HG02610 (cell line): ENCODE measurements around the gene ZNF821.
A peak's percentile ranks its signal among the peaks of the same experiment; 100 is the strongest.
"Not testable (repeated sequence)": the region's sequence is repeated elsewhere in the genome, so short reads cannot be mapped to it uniquely, and the experiment has no call there.

Source experiments
- ATAC-seq: cut with Tn5 transposase; IDR thresholded peaks from one replicate; pipeline ENCODE4 v1.9.1; 2021; ENCODE audit warnings: mild to moderate bottlenecking, moderate library complexity; ENCODE audit not compliant: unreplicated experiment

Gene ZNF821, protein sequence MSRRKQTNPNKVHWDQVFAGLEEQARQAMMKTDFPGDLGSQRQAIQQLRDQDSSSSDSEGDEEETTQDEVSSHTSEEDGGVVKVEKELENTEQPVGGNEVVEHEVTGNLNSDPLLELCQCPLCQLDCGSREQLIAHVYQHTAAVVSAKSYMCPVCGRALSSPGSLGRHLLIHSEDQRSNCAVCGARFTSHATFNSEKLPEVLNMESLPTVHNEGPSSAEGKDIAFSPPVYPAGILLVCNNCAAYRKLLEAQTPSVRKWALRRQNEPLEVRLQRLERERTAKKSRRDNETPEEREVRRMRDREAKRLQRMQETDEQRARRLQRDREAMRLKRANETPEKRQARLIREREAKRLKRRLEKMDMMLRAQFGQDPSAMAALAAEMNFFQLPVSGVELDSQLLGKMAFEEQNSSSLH

DNA sequence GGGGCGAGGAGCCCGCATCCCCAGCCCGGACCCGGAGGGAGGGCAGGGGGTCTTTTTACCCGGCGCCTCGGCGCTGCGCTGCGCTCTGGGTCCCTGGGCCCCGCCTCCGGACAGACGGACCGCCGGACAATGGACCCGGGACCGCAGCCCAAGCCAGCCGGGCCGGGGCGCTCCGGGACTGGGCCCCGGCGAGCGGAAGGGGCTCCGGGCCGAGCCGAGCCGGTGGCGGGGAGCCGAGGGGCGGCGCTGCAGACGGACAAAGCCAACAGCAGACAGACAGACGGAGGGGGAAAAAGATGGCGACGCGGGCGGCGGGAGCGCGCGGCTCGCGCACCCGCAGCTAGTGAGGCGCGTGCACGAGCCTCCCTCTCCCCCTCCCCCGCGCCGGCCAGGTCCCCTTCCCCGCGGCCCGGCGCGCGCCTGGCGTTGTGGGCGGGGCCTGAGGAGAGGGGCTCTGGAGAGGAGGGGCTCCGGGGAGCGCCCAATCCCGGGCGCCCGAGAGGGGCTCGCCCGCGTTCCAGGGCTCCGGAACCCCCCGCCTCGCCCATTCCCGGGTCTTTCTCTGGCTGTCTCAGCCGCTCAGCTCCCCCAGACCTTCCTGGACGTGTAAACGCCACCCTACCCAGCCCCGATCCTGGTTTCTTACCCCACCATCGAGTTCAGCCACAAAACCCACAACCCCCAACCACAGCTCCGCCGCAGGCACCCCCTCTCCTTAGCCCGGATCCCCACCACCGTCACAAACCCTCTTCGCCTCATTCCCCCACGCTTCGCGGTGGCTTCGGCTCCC lies at the start of gene ZNF821:
TSS of gene ZNF821 (minus strand) at position 334 of the 790 bp plus-strand sequence. CDS start 4,236 bp downstream, outside the sequence.
- ATAC-seq: peak; percentile 44

DNA sequence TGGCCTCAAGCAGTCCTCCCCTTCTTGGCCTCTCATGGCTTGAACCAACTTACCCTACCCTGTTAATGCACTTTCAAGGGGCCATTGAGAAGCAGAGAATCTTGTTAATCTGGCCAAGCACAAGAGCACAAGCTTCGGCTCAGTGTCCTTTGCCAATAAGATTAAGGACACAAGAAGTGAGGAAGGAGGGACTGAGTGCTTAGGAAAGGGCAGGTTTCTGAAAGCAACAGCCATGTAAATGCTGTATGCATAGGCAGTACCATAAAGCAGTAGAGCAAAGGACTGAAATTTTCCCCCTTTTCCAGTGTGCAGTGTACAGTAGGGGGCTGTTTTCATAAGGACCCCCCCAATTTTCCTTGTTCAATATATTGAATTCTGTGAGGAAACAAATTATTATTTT lies 49.0 kb upstream of the ZNF821 start:
- ATAC-seq: no peak

DNA sequence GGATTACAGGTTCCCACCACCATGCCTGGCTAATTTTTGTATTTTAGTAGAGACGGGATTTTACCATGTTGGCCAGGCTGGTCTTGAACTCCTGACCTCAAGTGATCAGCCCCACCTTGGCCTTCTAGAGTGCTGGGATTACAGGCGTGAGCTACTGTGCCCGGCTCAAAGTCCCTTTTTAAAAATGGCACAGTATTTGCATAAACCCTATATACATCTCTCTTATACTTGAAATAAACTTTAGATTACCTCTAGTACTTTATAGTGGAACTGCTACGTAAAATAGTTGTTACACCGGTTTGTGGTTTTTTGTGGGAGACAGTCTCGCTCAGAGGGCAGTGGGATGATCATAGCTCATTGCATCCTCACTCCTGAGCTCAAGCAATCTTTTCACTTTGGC lies 47.6 kb upstream of the ZNF821 start:
- no peak for ATAC-seq

DNA sequence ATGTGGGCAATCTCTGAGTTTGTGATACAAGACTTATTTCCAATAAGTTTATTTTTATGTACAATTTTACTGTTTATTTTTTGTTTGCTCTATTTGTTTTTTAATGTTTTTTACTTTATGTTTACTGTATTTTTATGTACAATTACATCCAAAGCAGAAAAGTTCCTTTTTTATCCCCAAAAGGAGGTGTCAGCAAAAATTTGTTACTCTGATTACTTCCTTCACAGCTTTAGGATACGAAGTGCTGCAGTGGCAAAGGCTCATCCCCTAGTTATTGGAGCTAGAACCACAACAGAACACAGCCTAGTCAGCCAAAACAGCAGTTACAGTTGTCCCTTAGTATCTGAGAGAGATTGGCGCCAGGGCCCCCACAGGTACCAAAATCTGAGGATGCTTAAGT lies 47.0 kb upstream of the ZNF821 start:
- ATAC-seq: no peak

DNA sequence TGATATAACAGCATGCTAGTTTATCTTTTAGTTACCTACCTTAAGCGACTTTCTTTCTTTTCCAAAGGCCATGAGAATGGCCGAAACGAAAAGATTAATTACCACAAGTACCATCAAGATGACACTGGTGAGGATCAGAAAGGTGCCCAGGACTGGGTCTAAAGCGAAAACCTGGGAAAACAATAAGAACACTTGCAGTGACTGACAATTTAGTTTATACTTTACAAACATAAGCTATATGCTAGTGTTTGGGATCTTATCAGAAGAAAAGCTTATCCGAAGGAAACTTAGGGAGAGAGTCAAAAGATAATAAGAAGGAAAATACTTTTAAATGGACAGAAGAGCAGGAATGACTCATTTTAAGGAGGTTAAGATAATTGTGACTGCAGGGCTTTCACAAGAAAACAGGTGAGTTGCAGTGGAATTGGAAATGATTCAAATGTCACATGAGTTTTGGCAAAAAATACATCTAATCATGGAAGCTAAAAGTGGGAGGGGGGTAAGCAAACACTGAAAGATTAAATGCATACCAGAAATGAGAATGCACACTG lies 46.1 kb upstream of the ZNF821 start:
- no peak for ATAC-seq

DNA sequence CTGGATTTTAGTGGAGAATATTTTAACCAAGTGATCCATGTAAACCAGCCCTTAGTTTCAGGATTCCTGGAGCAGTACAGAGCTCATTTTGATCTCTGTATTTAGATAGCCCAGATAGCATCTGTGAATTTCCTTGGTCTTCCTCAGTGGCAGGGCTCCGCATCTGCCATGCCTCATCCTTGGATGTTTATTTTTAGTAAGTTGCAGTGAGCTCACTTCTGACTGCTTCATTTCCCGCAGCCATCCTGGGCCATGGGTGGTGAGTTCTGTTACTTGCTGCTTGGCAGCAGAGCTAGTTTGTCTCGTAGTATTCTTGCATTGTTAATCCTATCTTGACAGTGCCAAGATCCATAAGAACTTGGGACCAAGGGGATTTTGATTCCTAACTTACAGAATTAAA lies 45.1 kb upstream of the ZNF821 start:
- ATAC-seq: no peak

DNA sequence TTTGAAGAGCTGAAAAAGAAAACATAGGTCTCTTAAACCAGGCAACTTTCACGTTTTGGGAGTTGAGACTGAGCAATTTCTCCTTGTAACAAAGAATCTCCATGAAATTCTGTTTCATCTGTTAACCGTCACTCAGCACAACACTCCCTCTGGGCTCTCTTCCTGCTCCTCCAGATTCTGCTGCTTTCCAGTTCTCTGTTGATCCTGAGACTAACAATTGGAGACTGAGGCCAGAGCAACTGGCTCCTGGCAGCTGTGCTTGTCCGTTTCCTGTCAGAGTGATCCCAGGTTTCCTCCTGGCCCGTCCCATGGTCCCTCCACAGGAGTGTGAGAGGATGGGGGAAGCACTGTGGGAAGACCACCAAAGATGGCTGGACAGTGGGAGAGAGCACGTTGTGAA lies 43.8 kb upstream of the ZNF821 start:
- no peak for ATAC-seq

DNA sequence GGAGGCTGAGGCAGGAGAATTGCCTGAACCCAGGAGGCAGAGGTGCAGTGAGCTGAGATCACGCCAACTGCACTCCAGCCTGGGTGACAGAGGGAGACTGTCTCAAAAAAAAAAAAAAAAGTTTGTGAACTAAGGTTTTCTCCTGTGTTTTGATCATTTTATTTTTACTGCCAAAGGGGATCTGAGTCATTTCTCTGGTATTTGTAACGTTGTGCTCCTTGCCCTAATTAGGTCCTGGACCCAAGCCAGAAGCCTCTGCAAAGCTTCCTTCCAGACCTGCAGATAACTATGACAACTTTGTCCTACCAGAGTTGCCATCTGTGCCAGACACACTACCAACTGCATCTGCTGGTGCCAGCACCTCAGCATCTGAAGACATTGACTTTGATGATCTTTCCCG lies 43.4 kb upstream of the ZNF821 start:
- ATAC-seq: no peak

DNA sequence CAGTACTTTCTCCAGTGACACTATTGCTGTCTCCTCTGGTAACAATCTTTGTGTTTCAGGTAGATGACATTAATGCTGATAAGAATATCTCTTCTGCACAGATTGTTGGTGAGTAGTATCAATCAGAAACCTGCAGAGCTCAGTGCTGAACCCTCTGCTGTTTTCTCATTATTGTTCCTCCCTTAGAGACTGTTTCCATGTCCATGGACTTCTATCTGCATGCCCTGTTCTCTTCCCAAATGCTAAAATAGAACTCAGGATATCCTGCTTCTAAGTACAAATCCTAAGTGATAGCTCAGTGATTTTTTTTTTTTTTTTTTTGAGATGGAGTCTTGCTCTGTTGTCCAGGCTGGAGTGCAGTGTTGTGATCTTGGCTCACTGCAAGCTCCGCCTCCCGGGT lies 40.7 kb upstream of the ZNF821 start:
- ATAC-seq: no peak

DNA sequence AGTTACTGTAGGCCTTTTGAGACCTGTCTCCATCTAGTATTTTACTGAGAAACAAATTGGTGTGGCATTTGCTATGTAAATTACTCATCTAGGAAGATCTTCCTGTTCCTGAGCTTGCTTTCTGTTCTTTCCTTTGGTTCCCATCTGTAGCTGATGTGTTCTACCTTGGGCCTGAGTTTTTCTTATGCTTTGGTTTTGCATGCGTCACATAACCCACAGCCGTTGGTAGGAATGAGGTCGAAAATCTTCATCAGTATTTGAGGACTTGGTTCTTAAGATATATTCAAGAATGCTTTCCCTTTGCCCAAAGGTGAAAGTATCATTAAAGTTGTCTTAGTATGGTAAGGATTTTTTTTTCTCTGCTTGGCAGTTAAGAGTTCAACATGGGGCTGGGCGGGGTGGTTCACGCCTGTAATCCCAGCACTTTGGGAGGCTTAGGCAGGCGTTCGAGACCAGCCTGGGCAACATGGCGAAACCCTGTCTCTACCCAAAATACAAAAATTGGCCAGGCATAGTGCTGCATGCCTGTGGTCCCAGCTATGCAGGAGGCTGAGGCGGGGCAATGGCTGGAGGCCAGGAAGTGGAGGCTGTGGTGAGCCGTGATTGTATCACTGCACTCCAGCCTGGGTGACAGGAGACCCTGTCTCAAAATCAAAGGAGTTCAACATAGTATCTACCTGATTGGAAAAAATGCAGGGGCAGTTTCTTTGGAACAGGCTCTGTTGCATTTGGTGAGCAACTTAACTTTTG lies 40.1 kb upstream of the ZNF821 start:
- ATAC-seq: no peak

DNA sequence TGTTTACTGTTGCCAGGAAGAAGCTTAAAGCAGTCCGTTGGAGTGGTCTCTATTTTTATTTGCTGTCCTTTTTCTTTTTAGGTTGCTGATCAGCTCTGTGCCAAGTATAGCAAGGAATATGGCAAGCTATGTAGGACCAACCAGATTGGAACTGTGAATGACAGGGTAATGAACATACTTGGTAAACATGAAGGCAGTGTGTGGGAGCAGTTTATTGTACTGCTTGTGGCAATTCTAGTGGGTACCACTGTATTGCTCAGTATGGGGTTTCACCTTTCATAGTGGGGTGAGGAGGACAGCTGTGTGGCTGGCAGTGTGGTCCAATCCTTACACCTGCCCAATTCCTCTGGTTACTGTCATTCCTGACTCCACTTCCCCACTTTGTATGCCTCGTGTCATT lies 36.7 kb upstream of the ZNF821 start:
- no peak for ATAC-seq

DNA sequence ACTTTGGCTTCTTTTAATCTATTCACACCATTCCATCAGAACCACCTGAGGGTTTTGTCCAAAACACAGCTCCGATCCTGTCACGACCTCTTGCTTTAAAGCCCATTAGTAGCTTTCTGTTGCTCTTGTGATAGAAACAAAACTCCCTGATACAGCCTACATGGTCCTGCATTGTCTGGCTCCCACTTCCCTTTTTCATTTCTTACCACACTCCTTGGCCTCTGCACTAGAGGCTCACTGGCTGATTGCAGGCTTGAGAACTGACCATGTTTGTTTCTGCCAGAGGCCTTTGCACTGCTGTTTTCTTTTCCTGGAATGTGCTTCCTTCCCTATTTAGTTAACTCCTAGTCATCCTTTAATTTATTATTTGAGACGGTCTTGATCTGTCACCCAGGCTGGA lies 35.1 kb upstream of the ZNF821 start:
- peak; percentile 67 for ATAC-seq

DNA sequence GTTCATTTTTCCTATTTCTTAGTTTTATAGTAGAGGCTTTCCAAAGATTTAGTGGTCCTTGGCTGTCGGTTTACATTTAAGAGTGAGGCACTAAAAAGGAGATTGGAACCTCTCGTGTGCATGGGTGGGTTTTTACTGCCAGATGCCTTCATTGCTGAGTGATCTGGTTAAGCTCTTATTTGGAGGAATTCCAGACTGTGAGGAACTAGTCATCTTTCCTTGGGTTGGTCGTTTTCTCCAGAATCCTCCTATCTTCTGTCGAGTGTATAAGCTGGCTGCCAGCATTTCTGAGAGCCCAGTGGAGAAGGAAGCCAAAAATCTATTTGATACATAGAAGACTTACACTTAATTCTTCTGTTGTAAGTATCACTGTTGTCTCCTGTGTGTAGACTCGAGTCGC lies 33.9 kb upstream of the ZNF821 start:
- ATAC-seq: no peak

DNA sequence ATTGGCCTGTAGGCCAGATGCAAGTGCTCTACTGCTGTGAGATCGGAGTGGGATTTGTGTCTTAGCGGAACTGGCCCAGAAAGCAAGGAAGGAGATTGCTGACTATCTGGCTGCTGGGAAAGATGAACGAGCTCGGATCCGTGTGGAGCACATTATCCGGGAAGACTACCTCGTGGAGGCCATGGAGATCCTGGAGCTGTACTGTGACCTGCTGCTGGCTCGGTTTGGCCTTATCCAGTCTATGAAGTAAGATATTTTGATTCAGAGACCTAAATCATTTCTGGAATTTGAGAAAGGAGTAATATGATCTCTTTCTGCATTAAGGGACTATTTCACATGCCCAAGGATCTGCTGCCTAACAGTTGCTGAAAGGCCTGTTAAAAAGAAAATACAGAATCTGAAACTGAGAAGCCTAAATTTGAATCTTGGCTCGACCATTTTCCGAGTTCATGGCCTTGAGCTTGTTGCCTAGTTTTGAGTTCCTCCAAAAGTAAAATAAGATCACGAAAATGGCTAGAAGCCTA lies 32.5 kb upstream of the ZNF821 start:
- no peak for ATAC-seq

DNA sequence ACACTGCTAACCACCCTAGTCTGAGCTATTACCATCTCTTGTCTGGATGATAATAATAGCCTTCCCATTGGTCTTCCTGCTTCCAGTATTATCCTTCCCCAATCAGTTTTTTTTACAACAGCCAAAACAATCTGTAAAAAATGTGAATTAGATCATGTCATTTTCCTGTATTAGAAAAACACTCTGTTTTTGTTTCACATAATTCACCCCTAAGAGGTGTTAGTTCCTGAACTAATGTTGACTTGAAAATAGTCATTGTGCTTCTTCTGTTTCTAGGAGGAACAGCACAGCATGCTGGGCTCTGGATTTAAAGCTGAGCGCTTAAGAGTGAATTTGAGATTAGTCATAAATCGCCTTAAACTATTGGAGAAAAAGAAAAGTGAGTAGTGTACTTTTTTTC lies 31.4 kb upstream of the ZNF821 start:
- ATAC-seq: no peak

DNA sequence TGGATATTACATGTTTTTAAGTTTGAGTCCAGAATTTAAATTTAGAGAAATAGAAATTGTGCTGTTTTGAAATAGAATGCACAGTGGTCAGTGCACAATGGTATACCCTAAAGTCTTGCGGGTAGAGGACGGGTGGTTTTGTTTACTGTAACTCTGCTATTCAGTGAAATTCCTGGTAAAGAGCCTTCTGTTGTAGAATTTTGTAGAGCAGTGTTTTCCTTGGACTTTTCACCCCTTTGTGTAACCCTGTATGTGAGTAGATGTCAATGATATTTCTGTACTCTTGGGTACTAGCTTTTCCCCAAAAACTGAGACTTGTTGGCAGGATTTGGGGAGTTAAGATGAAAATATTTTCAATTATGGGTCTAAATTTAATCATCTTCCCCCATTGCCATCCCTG lies 30.8 kb upstream of the ZNF821 start:
- no peak for ATAC-seq

DNA sequence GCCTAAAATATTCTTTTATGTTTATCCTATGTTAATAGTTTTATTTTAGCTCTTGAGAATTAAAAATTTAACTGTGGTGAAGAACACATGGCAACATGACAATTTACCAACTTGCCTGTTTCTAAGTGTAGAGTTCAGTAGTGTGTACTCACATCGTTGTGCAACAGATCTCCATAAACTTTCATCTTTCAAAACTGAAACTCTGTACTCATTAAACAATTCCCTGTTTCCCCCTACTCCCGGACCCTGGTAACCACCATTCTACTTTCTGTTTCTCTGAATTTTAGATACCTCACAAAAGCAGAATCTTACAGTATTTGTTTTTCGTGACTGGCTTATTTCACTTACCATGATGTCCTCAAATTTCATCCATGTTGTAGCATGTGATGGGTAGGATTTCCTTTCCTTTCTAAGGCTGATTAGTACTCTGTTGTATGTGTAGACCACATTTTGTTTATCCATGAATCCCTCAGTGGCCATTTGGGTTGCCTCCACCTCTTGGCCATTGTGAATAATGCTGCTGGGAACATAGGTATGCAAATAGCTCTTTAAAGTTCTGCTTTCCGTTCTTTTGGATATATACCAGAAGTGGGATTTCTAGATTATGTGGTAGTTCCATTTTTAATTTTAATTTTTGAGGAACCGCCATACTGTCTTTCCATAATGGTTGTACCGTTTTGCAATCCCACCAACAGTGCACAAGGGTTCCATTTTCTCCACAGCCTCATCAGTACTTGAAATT lies 28.7 kb upstream of the ZNF821 start:
- no peak for ATAC-seq

DNA sequence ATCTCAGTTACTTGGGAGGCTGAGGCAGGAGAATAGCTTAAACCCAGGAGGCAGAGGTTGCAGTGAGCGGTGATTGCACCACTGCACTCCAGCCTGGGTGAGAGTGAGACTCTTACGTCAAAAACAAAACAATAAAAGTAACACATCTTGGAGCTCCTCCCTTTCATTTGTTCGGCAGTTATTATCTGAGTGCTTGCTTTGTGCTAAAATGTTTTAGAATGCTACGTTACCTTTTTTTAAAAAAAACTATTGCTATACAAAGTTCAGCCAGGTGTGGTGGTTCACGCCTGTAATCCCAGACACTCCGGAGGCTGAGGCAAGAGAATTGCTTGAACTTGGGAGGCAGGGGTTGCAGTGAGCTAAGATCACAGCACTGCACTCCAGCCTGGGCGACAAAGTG lies 27.1 kb upstream of the ZNF821 start:
- ATAC-seq: no peak

DNA sequence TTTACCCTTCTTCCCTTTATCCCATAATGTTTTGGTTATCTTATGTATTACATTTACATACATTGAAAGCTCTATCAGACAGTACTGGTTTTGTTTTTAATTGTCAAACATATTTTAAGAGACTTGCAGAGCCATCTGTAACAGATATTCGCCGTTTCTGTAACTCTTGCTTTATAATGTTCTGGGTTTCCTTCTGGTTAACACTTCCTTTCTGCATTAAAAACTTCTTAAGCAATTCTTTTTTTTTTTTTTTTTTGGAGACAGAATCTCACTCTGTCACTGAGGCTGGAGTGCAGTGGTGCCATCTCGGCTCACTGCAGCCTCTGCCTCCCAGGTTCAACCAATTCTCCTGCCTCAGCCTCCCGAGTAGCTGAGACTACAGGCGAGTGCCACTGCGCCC lies 21.8 kb upstream of the ZNF821 start:
- not testable (repeated sequence) for ATAC-seq

DNA sequence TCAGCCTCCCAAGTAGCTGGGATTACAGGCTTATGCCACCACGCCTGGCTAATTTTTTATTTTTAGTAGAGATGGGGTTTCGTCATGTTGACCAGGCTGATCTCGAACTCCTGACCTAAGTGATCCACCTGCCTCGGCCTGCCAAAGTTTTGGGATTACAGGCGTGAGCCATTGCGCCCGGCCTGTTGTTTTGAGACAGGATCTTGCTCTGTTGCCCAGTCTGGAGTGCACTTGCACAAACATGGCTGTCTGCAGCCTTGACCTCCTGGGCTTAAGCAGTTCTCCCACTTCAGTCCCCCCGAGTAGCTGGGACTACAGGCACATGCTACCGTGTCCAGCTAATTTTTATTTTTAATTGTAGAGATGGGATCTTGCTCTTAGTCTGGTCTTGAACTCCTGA lies 20.3 kb upstream of the ZNF821 start:
- ATAC-seq: no peak
